ENCODE results near the gene CPEB3. TPM values are rescaled to one million over a fixed set of nuclear protein-coding genes. Genes with fewer than 3 reads are reported as not detected.
"Not testable (repeated sequence)": the region's sequence is repeated elsewhere in the genome, so short reads cannot be mapped to it uniquely, and the experiment has no call there.

The CPEB3 gene
- polyA plus RNA-seq, 10 donors = 2.4 to 4.2 (median 3.5) TPM

DNA sequence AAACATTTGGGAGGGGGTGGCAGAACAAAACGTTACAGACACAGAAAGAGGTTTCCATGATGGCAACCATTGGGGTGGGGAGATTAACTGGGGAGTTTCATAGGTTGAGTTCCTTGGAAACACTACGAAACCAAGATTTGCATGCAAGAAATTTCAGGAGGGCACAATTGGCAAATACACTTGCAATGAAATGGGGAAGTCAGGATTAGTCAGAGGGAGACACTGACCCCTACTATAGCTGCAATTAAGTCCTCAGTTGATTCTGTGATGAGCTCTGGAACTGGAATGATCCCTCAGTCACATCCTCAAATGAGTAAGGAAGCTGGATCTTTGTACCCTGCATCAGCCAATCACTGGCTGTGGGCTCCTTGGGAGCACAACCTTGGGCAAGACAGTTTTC, 22.1 kb downstream of the CPEB3 start:
- DNase-seq = no peak

DNA sequence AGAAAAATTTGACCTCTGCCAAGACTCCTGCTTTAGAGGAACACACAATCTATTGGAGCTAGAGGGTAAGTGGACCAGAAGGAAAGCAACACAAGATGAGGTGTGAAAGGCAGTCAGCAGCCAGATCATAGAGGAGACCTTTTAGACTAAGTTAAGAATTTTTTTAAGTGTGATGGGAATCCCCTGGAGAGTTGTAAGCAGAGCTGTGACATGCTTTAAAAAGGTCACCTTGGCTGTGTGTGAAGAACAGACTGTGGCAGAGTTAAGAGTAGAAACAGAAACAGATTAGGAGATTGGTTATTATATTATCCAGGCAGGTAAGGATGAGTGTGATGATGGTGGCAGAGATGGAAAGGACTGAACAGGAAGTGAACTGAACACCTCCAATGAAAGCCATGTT, 23.5 kb downstream of the CPEB3 start:
- DNase-seq = no peak

DNA sequence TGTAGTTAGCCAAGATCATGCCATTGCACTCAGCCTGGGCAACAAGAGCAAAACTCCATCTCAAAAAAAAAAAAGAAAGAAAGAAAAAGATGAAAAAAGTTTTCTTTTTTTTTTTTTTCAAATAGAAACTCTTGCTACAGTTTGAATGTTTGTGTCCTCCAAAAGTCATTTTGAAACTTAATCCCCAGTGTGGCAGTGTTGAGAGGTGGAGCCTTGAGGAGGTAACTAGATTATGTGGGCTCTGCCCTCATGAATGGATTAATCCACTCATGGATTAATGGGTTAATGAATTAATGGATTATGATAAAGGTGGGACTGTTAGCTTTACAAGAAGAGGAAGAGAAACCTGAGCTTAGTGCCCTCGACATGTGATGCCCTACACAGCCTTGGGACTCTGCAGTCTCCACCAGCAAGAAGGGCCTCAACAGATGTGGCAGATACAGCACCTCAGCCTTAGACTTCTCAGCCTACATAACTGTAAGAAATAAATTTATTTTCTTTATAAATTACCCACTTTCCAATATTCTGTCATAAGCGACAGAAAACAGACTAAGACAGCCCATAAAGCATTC, 25.1 kb downstream of the CPEB3 start:
- no peak for DNase-seq

DNA sequence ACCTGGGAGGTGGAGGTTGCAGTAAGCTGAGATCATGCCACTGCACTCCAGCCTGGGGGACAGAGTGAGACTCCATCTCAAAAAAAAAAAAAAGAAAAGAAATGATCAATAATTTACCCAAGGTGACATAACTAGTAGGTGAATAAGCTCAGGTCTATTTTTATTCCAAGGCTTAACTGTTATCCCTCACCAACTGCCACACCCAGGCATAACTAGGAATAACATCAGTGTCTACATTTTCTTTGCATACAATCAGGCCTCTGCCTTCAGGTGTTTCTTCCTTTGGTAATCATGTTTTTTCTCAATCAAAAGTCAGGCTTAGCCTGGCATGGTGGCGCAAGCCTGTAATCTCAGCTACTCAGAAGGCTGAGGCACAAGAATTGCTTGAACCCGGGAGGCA, 26.6 kb downstream of the CPEB3 start:
- no peak for DNase-seq

- no peak for DNase-seq
Observed at GRCh38 chr10:92263396-92263795, 27.5 kb downstream of the CPEB3 start.

GRCh38 chr10:92248566-92248965, 42.3 kb downstream of the CPEB3 start:
- DNase-seq = no peak

GRCh38 chr10:92244796-92245195, 46.1 kb downstream of the CPEB3 start:
- DNase-seq = no peak

DNA sequence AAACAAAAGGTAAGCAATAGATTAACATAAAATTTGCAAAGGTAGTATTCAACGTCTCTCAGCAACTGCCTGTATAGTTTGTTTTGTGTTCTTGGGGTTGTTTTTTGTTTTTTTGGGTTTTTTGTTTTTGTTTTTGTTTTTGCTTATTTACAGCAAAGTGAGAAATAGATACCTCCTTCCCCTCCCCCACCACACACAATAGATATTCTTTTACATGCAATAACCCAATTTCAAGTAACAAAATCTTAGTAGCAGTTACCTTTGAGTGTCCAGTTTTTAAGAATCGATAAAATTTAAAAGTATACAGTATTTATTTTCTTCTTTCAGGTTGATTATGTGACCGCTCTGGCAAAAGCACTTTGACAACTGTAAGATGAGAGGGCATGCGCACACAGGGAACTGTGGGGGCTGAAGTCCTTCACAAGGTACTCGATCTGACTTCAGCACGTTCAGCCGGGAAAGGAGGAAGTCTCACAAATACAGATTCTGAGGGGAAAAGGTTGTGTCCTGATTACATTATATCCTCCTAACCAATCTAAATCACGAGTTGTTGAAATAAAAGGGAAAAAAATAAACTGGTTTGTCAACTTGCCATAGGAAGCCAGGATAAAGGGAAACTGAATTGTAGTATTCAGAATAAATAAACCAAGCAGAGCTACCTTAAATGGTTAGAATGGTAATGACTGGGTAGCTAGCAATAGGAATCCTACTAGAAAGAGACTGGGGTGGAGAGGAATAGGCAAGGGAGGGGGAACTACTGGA, 47.8 kb downstream of the CPEB3 start:
- DNase-seq = peak; percentile 41 to 78 (median 57)

- no peak for DNase-seq
Observed at GRCh38 chr10:92242380-92242779, 48.5 kb downstream of the CPEB3 start.

DNA sequence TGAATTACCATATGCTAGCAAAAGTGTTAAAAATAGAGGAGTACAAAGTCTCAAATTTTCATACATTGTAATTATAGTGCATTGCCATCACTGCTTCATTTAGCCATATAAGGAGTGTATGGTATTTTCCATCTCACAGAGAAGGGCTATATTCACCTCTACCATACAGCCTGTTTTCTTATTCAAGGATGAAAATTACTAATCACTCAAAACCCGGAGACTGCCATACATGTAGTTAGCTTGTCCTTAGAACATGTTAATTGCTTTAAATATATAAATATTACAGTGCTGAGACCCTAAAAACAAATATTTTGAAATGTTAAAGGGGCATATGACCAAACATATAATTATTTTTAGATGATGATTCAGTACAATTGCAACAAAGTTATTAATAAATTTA, 49.4 kb downstream of the CPEB3 start:
- DNase-seq = no peak

DNA sequence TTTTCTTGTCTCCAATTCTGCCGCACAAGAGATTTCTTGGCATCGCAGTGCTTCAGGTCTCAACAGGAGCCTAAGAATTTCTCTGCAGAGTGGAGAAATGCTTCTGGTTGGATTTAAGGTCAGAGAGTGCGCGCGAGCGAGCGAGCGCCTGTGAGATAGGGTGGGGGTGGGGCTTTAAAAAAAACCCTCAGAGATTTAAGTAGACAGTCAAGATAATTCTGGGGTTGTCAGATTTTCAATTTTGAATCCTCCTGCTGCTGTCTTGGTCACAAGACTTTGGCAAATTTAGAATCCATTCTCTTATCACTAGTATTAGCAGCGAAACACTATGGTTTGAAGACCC, 49.7 kb downstream of the CPEB3 start:
- peak in 1 of 3 donors; percentile 38 for DNase-seq

DNA sequence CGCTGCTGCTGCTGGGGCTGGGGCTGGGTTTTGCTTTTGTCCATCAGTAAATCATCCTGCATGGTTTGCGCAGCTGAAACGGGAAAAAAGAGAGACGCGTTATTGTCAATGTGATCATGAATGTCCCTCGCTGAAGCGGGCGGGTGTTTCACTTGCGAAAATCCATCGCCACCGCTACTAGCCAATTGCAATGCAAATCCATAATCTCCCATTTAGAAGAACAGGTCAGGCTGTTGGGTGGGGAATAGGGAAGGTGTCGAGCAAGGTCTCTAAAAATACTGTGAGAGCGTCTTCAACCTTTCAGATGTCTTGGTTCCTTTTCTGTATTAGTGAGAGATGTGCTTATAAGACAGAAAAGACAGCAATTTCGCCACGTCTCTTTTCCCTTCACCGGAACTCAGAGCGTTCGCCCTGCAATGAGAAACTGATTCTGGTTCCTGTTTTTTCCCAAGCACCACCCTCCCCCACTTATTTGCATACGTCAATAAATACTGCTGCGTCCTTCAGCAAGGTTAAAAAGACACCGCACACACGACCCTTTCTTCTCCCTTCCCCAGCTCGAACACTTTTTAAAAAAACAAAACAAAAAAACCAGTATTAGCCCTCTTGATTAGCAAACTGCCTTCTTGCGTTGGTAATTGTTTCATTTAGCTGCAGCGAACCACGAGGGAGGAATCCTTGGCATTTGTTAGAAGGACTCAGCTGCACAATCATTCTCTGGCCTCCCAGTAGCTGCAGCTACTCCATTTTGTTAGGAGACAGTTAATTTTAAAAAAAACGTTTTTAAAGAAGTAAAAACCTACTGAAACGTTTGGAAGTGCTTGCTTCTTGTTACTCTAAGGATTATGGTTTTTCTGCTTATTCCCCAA, 50.4 kb downstream of the CPEB3 start:
- peak; percentile 80 to 93 (median 82) for DNase-seq

GRCh38 chr10:92239600-92240288, 51.1 kb downstream of the CPEB3 start:
- DNase-seq = peak; percentile 18 to 85 (median 41)

GRCh38 chr10:92239151-92239599, 51.7 kb downstream of the CPEB3 start:
- DNase-seq = peak in 2 of 3 donors; percentile 11 to 39

GRCh38 chr10:92238586-92239098, 52.2 kb downstream of the CPEB3 start:
- peak in 1 of 3 donors; percentile 7 for DNase-seq

- peak in 1 of 3 donors; percentile 5 for DNase-seq
Observed at GRCh38 chr10:92238054-92238585, 52.8 kb downstream of the CPEB3 start.

GRCh38 chr10:92231196-92231595, 59.7 kb downstream of the CPEB3 start:
- no peak for DNase-seq

DNA sequence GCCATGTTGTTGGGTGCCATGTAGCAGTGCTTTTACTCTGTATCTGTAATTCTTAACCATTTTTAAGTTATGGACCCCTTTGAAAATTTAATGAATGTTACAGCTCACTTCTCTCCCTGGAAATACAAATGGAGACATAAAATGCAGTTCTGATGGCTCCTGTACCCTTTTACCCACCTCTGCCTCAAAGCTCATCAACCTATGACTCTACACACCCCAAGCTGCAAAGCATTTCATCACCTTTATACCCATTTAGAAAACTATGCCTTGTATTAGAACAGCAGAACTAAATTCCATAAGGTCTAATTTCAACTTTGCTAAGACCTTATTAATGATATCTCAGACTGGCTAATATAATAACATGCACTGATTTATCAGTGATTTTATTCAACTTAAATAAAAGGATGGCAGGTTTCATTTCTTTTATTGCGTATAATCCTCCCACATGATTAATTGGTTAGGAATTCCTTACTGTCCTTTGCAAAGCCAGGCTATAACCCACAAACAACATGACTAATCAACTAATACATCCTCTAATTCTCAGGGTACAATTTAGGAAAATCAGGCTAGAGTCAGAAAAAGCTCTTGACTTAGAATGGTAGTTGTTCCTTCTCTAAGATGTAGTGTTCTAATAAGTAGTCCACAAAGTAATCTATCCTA, 68.1 kb downstream of the CPEB3 start:
- DNase-seq = peak in 1 of 3 donors; percentile 14

GRCh38 chr10:92219559-92219958, 71.3 kb downstream of the CPEB3 start:
- DNase-seq = no peak

- no peak for DNase-seq
Observed at GRCh38 chr10:92218569-92218968, 72.3 kb downstream of the CPEB3 start.

DNA sequence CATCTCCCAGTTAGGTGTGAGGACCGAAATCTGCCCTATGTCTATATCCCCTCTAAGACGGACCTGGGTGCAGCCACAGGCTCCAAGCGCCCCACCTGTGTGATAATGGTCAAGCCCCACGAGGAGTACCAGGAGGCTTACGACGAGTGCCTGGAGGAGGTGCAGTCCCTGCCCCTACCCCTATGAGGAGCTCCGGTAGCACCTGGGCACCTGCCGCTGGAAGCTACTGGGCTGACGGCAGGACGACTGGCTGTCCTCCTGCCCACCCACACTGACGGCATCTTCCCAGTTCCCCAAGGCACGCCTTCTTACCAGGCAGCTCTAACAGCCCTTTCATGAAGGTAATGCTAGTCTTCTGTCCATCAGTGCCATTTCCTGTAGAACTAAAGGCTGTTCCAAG, 74.3 kb downstream of the CPEB3 start:
- DNase-seq = not testable (repeated sequence)
